ENCODE results near the gene DIAPH1. TPM values are rescaled to one million over a fixed set of nuclear protein-coding genes. Genes with fewer than 3 reads are reported as not detected.

DIAPH1 gene
- total RNA-seq, 1 donor from 2014 or later = 232 TPM

GRCh38 chr5:141512911-141513626, 105.7 kb downstream of the DIAPH1 start:
- Mint-ChIP-seq H3K9me3 (no peaks in the 10 kb centered on the region), H3K36me3 (ENCODE audit: low read depth) (peaks cover 22% of the 10 kb centered on the region), H3K4me1 (peaks cover 31% of the 10 kb centered on the region), H3K27me3 (no peaks in the 10 kb centered on the region), H3K4me3 (peak overlapping the region; percentile 84), H3K27ac (peak overlapping the region; percentile 89)
- intact Hi-C loops (cut with micrococcal nuclease) = loop anchor here (1.0 to 5.0 kb wide), 7 partner anchors 8 to 193 kb away; partner anchors contain the start of genes PCDHGA10, PCDHGA11, PCDHGA4 and PCDHGB2
- DNase-seq = peak; percentile 77

- intact Hi-C loops (cut with micrococcal nuclease) = loop anchor here (1.0 to 5.0 kb wide), 6 partner anchors 38 to 192 kb away; partner anchors contain the start of genes PCDHGA10, PCDHGA11, PCDHGA4 and PCDHGB2
- DNase-seq = peak; percentile 95
- Mint-ChIP-seq H3K4me1 (peaks cover 31% of the 10 kb centered on the region), H3K36me3 (ENCODE audit: low read depth) (peaks cover 19% of the 10 kb centered on the region), H3K27ac (peak overlapping the region; percentile 87), H3K9me3 (no peaks in the 10 kb centered on the region), H3K4me3 (peak overlapping the region; percentile 84), H3K27me3 (no peaks in the 10 kb centered on the region)
These were observed 106.3 kb downstream of the DIAPH1 start for GRCh38 chr5:141512390-141512910.

- peaks cover 31% of the 10 kb centered on the region for H3K4me1 Mint-ChIP-seq
- no peaks in the 10 kb centered on the region for H3K9me3 Mint-ChIP-seq
- intact Hi-C loops (cut with micrococcal nuclease) = loop anchor here (1.0 to 5.0 kb wide), 6 partner anchors 37 to 192 kb away; partner anchors contain the start of genes PCDHGA10, PCDHGA11, PCDHGA4 and PCDHGB2
- no peak overlapping the region for H3K27ac Mint-ChIP-seq
- no peak for DNase-seq
- H3K36me3 Mint-ChIP-seq (ENCODE audit: low read depth) = peaks cover 16% of the 10 kb centered on the region
- H3K4me3 Mint-ChIP-seq = no peak overlapping the region
- H3K27me3 Mint-ChIP-seq = no peaks in the 10 kb centered on the region
These were observed 107.0 kb downstream of the DIAPH1 start for GRCh38 chr5:141511771-141512325.

- no peak for DNase-seq
- H3K4me1 Mint-ChIP-seq = peaks cover 31% of the 10 kb centered on the region
- intact Hi-C loops (cut with micrococcal nuclease) = loop anchor here (5.0 kb wide), 3 partner anchors 51 to 154 kb away; partner anchors contain the start of genes PCDHGA10, PCDHGA4 and PCDHGB2
- H3K9me3 Mint-ChIP-seq = no peaks in the 10 kb centered on the region
- no peak overlapping the region for H3K27ac Mint-ChIP-seq
- peaks cover 8% of the 10 kb centered on the region for H3K36me3 Mint-ChIP-seq (ENCODE audit: low read depth)
- H3K27me3 Mint-ChIP-seq = no peaks in the 10 kb centered on the region
- no peak overlapping the region for H3K4me3 Mint-ChIP-seq
These were observed 107.8 kb downstream of the DIAPH1 start for GRCh38 chr5:141510850-141511601.

- DNase-seq = no peak
- intact Hi-C loops (cut with micrococcal nuclease) = loop anchor here (5.0 kb wide), 3 partner anchors 52 to 153 kb away; partner anchors contain the start of genes PCDHGA10, PCDHGA4 and PCDHGB2
- peaks cover 6% of the 10 kb centered on the region for H3K36me3 Mint-ChIP-seq (ENCODE audit: low read depth)
- no peak overlapping the region for H3K27ac Mint-ChIP-seq
- H3K4me1 Mint-ChIP-seq = peaks cover 31% of the 10 kb centered on the region
- H3K4me3 Mint-ChIP-seq = no peak overlapping the region
- H3K27me3 Mint-ChIP-seq = no peaks in the 10 kb centered on the region
- H3K9me3 Mint-ChIP-seq = no peaks in the 10 kb centered on the region
These were observed 108.6 kb downstream of the DIAPH1 start for GRCh38 chr5:141510160-141510559.

- Mint-ChIP-seq H3K9me3 (no peaks in the 10 kb centered on the region), H3K4me3 (no peak overlapping the region), H3K27ac (peak overlapping the region; percentile 72), H3K36me3 (ENCODE audit: low read depth) (peaks cover 6% of the 10 kb centered on the region), H3K27me3 (no peaks in the 10 kb centered on the region), H3K4me1 (peaks cover 24% of the 10 kb centered on the region)
- intact Hi-C loops (cut with micrococcal nuclease) = no loop called here
- DNase-seq = no peak
These were observed 109.8 kb downstream of the DIAPH1 start for GRCh38 chr5:141508798-141509611.

GRCh38 chr5:141508440-141508797, 110.4 kb downstream of the DIAPH1 start:
- intact Hi-C loops (cut with micrococcal nuclease) = no loop called here
- H3K4me3 Mint-ChIP-seq = no peak overlapping the region
- H3K36me3 Mint-ChIP-seq (ENCODE audit: low read depth) = peaks cover 2% of the 10 kb centered on the region
- DNase-seq = no peak
- H3K27ac Mint-ChIP-seq = no peak overlapping the region
- peaks cover 18% of the 10 kb centered on the region for H3K4me1 Mint-ChIP-seq
- no peaks in the 10 kb centered on the region for H3K27me3 Mint-ChIP-seq
- no peaks in the 10 kb centered on the region for H3K9me3 Mint-ChIP-seq

- Mint-ChIP-seq H3K27me3 (no peaks in the 10 kb centered on the region), H3K4me1 (peaks cover 11% of the 10 kb centered on the region), H3K9me3 (no peaks in the 10 kb centered on the region), H3K4me3 (no peak overlapping the region), H3K36me3 (ENCODE audit: low read depth) (no peaks in the 10 kb centered on the region), H3K27ac (no peak overlapping the region)
- intact Hi-C loops (cut with micrococcal nuclease) = no loop called here
- DNase-seq = no peak
These were observed 111.3 kb downstream of the DIAPH1 start for GRCh38 chr5:141507387-141508091.

- intact Hi-C loops (cut with micrococcal nuclease) = no loop called here
- Mint-ChIP-seq H3K4me1 (peaks cover 6% of the 10 kb centered on the region), H3K27me3 (no peaks in the 10 kb centered on the region), H3K9me3 (no peaks in the 10 kb centered on the region), H3K27ac (no peak overlapping the region), H3K36me3 (ENCODE audit: low read depth) (no peaks in the 10 kb centered on the region), H3K4me3 (no peak overlapping the region)
- DNase-seq = no peak
These were observed 112.2 kb downstream of the DIAPH1 start for GRCh38 chr5:141506381-141507155.

GRCh38 chr5:141504216-141504615, 114.6 kb downstream of the DIAPH1 start:
- no peak for DNase-seq
- Mint-ChIP-seq H3K36me3 (ENCODE audit: low read depth) (no peaks in the 10 kb centered on the region), H3K27me3 (no peaks in the 10 kb centered on the region), H3K9me3 (no peaks in the 10 kb centered on the region), H3K4me3 (no peak overlapping the region), H3K27ac (no peak overlapping the region), H3K4me1 (peaks cover 5% of the 10 kb centered on the region)
- intact Hi-C loops (cut with micrococcal nuclease) = no loop called here

GRCh38 chr5:141503681-141504080, 115.1 kb downstream of the DIAPH1 start:
- no peak overlapping the region for H3K27ac Mint-ChIP-seq
- no peaks in the 10 kb centered on the region for H3K9me3 Mint-ChIP-seq
- peaks cover 3% of the 10 kb centered on the region for H3K27me3 Mint-ChIP-seq
- no peak overlapping the region for H3K4me3 Mint-ChIP-seq
- H3K36me3 Mint-ChIP-seq (ENCODE audit: low read depth) = no peaks in the 10 kb centered on the region
- intact Hi-C loops (cut with micrococcal nuclease) = no loop called here
- DNase-seq = no peak
- peaks cover 2% of the 10 kb centered on the region for H3K4me1 Mint-ChIP-seq

- Mint-ChIP-seq H3K27ac (no peak overlapping the region), H3K27me3 (peaks cover 4% of the 10 kb centered on the region), H3K4me3 (no peak overlapping the region), H3K36me3 (ENCODE audit: low read depth) (no peaks in the 10 kb centered on the region), H3K9me3 (no peaks in the 10 kb centered on the region), H3K4me1 (no peaks in the 10 kb centered on the region)
- no peak for DNase-seq
- intact Hi-C loops (cut with micrococcal nuclease) = no loop called here
These were observed 117.0 kb downstream of the DIAPH1 start for GRCh38 chr5:141501761-141502160.

All from activated CD4-positive, alpha-beta T cell treated with anti-CD3 and anti-CD28 coated beads, Interleukin-2, amount 10 ng/mL, durations not matched to agents 24 days and 14 days (primary cell).